Astrocyte (in vitro differentiated cells and primary cell): Measurements from ENCODE around the gene SMC6. TPM values are rescaled to one million over a fixed set of nuclear protein-coding genes. Genes with fewer than 3 reads are reported as not detected.

ENCODE experiments used
- DNase-seq: peaks from one replicate; pipeline ENCODE4 v3.0.0-alpha.2; 2010; ENCODE audit warnings: low read depth
- FAIRE-seq: peaks from 2 replicates; lab custom pipeline; 2011; peaks lifted over from hg19 to GRCh38; lab: Jason Lieb, UNC
- H2AFZ ChIP-seq: 2 replicates; pipeline ENCODE4 v1.6.0; 2012; ENCODE audit warnings: low read depth, low read length, inconsistent platforms
- H3K27ac ChIP-seq: 2 replicates; pipeline ENCODE4 v1.5.1; 2011; ENCODE audit warnings: low read depth, low read length, inconsistent platforms
- H3K27me3 ChIP-seq: 2 replicates; pipeline ENCODE4 v1.6.0; 2011; ENCODE audit warnings: low read length, inconsistent platforms; ENCODE audit not compliant: insufficient read depth
- H3K36me3 ChIP-seq: 2 replicates; pipeline ENCODE4 v1.5.1; 2011; ENCODE audit warnings: low read length, inconsistent platforms; ENCODE audit not compliant: insufficient read depth
- H3K4me1 ChIP-seq: 2 replicates; pipeline ENCODE4 v1.5.1; 2011; ENCODE audit warnings: low read length, inconsistent platforms; ENCODE audit not compliant: insufficient read depth
- H3K4me2 ChIP-seq: 2 replicates; pipeline ENCODE4 v1.6.0; 2012; ENCODE audit warnings: low read length, inconsistent platforms
- H3K4me3 ChIP-seq: 2 replicates; pipeline ENCODE4 v1.5.1; 2011; ENCODE audit warnings: low read depth, mild to moderate bottlenecking, low read length, inconsistent platforms; ENCODE audit not compliant: insufficient read depth
- H3K79me2 ChIP-seq: 2 replicates; pipeline ENCODE4 v1.6.0; 2012; ENCODE audit warnings: mild to moderate bottlenecking, low read length, inconsistent platforms; ENCODE audit not compliant: insufficient read depth
- H3K9ac ChIP-seq: 2 replicates; pipeline ENCODE4 v1.6.0; 2012; ENCODE audit warnings: mild to moderate bottlenecking, low read length, inconsistent platforms
- H3K9me3 ChIP-seq: 2 replicates; pipeline ENCODE4 v1.5.1; 2012; ENCODE audit warnings: low read depth, mild to moderate bottlenecking, low read length, inconsistent platforms; ENCODE audit not compliant: insufficient read depth
- H4K20me1 ChIP-seq: 2 replicates; pipeline ENCODE4 v1.6.0; 2012; ENCODE audit warnings: low read length, inconsistent platforms; ENCODE audit not compliant: insufficient read depth
- H3K27ac Mint-ChIP-seq: one replicate; pipeline ENCODE4 v1.8.0; 2021; ENCODE audit warnings: mild to moderate bottlenecking, mixed read lengths; ENCODE audit not compliant: unreplicated experiment
- H3K27me3 Mint-ChIP-seq: one replicate; pipeline ENCODE4 v1.8.0; 2021; ENCODE audit warnings: low read depth, mixed read lengths; ENCODE audit not compliant: unreplicated experiment
- H3K36me3 Mint-ChIP-seq: one replicate; pipeline ENCODE4 v1.8.0; 2021; ENCODE audit warnings: low read depth, mixed read lengths; ENCODE audit not compliant: unreplicated experiment
- H3K4me1 Mint-ChIP-seq: one replicate; pipeline ENCODE4 v1.8.0; 2021; ENCODE audit warnings: low read depth, mixed read lengths; ENCODE audit not compliant: unreplicated experiment
- H3K4me3 Mint-ChIP-seq: one replicate; pipeline ENCODE4 v1.8.0; 2021; ENCODE audit warnings: mild to moderate bottlenecking, moderate library complexity, mixed read lengths; ENCODE audit not compliant: unreplicated experiment
- H3K9me3 Mint-ChIP-seq: one replicate; pipeline ENCODE4 v1.8.0; 2021; ENCODE audit warnings: mild to moderate bottlenecking, mixed read lengths; ENCODE audit not compliant: unreplicated experiment
- EZH2 ChIP-seq: IDR thresholded peaks from 2 replicates; pipeline ENCODE4 v1.6.1; 2012; ENCODE audit warnings: mild to moderate bottlenecking, low read length, inconsistent platforms; ENCODE audit not compliant: insufficient read depth
- total RNA-seq: library from RNA; stranded (reverse); gene quantifications from 2 replicates; pipeline ENCODE4 v1.2.1, GENCODE V29; 2021
- TF ChIP-seq, protein P1 (sequence below): IDR thresholded peaks from 2 replicates; pipeline ENCODE4 v1.5.1; 2011; ENCODE audit warnings: low read depth, mild to moderate bottlenecking, inconsistent platforms, low read length, moderate library complexity; ENCODE audit not compliant: insufficient read depth

Gene SMC6
- total RNA-seq, 1 donor from 2014 or later: 20.1 TPM

DNA sequence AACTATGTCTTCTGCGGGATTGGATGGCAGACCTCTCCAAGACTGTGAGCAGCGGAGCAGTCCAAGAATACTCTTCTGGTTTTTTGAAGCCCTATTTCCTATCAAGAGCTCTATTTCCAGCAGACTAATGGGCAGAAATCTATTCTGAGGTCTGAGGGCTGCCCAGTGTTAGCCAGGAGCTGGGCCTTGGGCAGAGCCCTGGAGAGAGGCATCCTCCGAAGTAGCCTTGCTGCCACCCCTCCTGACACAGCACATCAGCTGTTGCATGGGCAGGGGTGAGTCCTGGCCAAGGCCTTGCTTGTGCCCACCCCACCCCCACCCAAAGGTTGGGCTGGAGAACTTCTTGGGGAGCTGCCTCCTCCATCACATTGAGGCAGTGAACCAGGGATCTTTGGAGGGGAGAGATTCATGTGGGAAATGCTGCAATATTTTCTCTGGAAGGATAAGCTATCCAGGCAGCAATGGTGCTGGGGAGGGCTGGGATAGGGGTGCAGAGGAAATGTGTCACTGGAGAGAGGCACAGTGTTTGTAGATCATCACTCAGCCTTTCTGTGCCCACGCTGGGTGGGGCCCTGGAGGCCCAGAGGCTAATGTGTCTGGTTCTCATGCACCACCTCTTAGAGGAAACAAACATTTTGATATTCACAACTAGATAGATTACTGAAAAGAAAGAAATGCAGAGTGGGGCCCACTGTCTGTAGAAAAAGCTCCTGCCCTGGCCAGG, 108.5 kb downstream of the SMC6 start:
- FAIRE-seq: no peak
- Mint-ChIP-seq H3K4me1 (peaks cover 21% of the 10 kb centered on the region), H3K27ac (no peak overlapping the region), H3K36me3 (peaks cover 4% of the 10 kb centered on the region), H3K27me3 (no peaks in the 10 kb centered on the region), H3K9me3 (peaks cover 2% of the 10 kb centered on the region), H3K4me3 (no peak overlapping the region)
- TF ChIP-seq, protein P1, sequence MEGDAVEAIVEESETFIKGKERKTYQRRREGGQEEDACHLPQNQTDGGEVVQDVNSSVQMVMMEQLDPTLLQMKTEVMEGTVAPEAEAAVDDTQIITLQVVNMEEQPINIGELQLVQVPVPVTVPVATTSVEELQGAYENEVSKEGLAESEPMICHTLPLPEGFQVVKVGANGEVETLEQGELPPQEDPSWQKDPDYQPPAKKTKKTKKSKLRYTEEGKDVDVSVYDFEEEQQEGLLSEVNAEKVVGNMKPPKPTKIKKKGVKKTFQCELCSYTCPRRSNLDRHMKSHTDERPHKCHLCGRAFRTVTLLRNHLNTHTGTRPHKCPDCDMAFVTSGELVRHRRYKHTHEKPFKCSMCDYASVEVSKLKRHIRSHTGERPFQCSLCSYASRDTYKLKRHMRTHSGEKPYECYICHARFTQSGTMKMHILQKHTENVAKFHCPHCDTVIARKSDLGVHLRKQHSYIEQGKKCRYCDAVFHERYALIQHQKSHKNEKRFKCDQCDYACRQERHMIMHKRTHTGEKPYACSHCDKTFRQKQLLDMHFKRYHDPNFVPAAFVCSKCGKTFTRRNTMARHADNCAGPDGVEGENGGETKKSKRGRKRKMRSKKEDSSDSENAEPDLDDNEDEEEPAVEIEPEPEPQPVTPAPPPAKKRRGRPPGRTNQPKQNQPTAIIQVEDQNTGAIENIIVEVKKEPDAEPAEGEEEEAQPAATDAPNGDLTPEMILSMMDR: no peak
- TF ChIP-seq EZH2: no peak
- no peaks in the 10 kb centered on the region for H3K27me3 ChIP-seq
- peak overlapping the region; percentile 48 for H3K27ac ChIP-seq
- no peaks in the 10 kb centered on the region for H3K79me2 ChIP-seq
- no peaks in the 10 kb centered on the region for H4K20me1 ChIP-seq
- H3K4me3 ChIP-seq: no peak overlapping the region
- no peak overlapping the region for H3K9ac ChIP-seq
- H3K36me3 ChIP-seq: no peaks in the 10 kb centered on the region
- peaks cover 27% of the 10 kb centered on the region for H3K4me1 ChIP-seq
- H2AFZ ChIP-seq: no peak overlapping the region
- H3K9me3 ChIP-seq: no peaks in the 10 kb centered on the region
- peak overlapping the region; percentile 14 for H3K4me2 ChIP-seq
- DNase-seq: peak; percentile 31

DNA sequence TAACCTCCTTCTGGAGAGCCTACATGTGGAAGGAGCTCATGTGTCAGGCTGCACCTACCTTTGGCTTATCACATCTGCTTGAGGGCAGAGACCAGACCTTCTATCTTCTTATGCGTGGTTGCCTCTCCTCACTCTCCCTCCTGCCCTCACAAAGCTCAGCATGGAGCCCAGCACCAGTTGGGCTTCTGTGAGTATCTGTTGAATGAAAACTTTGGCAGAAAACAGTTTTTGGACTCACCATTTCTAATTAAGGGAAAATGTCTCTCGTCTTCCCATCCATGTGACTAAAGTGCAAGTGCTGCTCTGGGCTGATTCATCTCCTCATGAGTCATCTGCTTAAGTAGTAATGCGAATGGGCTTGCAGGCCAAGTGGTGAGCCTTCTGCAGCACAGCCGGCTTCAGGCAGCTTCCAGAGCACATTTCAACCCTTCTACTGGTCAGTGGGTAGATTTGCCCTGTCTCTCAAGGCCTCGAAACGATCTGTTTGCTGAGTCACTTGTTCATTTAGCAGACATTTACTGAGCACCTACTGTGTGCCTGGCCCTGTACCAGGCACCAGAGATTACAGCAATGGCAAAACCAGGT, 110.5 kb downstream of the SMC6 start:
- no peak overlapping the region for H3K4me3 ChIP-seq
- H3K36me3 ChIP-seq: no peaks in the 10 kb centered on the region
- H3K27ac ChIP-seq: peak overlapping the region; percentile 77
- peak; percentile 98 for DNase-seq
- peaks cover 27% of the 10 kb centered on the region for H3K4me1 ChIP-seq
- Mint-ChIP-seq H3K27me3 (peaks cover 4% of the 10 kb centered on the region), H3K9me3 (no peaks in the 10 kb centered on the region), H3K36me3 (no peaks in the 10 kb centered on the region), H3K4me1 (peaks cover 21% of the 10 kb centered on the region), H3K4me3 (peak overlapping the region; percentile 69), H3K27ac (peak overlapping the region; percentile 62)
- TF ChIP-seq EZH2: no peak
- TF ChIP-seq, protein P1: no peak
- H3K9me3 ChIP-seq: no peaks in the 10 kb centered on the region
- peak overlapping the region; percentile 61 for H3K4me2 ChIP-seq
- H3K9ac ChIP-seq: peak overlapping the region; percentile 10
- FAIRE-seq: peak; percentile 95
- peak overlapping the region; percentile 87 for H2AFZ ChIP-seq
- no peaks in the 10 kb centered on the region for H4K20me1 ChIP-seq
- H3K79me2 ChIP-seq: no peaks in the 10 kb centered on the region
- no peaks in the 10 kb centered on the region for H3K27me3 ChIP-seq

DNA sequence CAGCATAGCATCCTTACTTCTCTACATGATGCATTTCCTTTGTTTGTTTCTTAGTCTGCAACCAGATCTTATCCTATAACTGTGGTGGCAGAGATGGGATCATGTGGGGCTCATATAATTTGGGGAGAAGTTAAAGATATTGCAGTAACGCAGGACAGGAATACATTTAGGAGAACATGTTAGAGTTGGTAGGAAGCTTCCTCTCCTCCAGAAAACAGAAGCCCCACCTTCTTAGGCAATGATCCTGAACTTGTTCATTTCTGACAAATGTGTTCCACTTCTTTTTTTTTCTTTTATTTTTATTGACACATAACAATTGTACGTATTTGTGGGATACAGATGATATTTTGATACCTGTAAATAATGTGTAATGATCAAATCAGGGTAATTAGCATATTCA, 113.2 kb downstream of the SMC6 start:
- no peak overlapping the region for H2AFZ ChIP-seq
- Mint-ChIP-seq H3K27me3 (peaks cover 15% of the 10 kb centered on the region), H3K4me3 (no peak overlapping the region), H3K4me1 (peaks cover 12% of the 10 kb centered on the region), H3K36me3 (no peaks in the 10 kb centered on the region), H3K27ac (no peak overlapping the region), H3K9me3 (no peaks in the 10 kb centered on the region)
- no peak overlapping the region for H3K27ac ChIP-seq
- peaks cover 22% of the 10 kb centered on the region for H3K4me1 ChIP-seq
- TF ChIP-seq EZH2: no peak
- TF ChIP-seq, protein P1: no peak
- DNase-seq (no peak), FAIRE-seq (no peak)
- H3K4me3 ChIP-seq: no peak overlapping the region
- H3K9ac ChIP-seq: no peak overlapping the region
- no peaks in the 10 kb centered on the region for H3K9me3 ChIP-seq
- H3K27me3 ChIP-seq: no peaks in the 10 kb centered on the region
- no peaks in the 10 kb centered on the region for H4K20me1 ChIP-seq
- no peak overlapping the region for H3K4me2 ChIP-seq
- no peaks in the 10 kb centered on the region for H3K36me3 ChIP-seq
- H3K79me2 ChIP-seq: no peaks in the 10 kb centered on the region
